Motor neuron (in vitro differentiated cells): ENCODE measurements around the gene SELENOS. TPM values are rescaled to one million over a fixed set of nuclear protein-coding genes. Genes with fewer than 3 reads are reported as not detected.
A peak's percentile ranks its signal among the peaks of the same experiment; 100 is the strongest.

Source experiments
- ATAC-seq, 8 experiments: fragments of 200-7000 bp; cut with Tn5 transposase; replicated peaks in 6 of 8; 2 replicates each; pipeline ENCODE4 v1.8.0; 2021; ENCODE audit warnings: mild to moderate bottlenecking in 8 of 8, moderate library complexity in 8 of 8
- H3K27ac ChIP-seq, 2 donors: fragments of 250-450 bp; sonication (Bioruptor Pico); 2 replicates each; pipeline ENCODE4 v1.9.0; 2021; ENCODE audit warnings: antibody characterized with exemption in 2 of 2, mild to moderate bottlenecking in 2 of 2, moderate library complexity in 1 of 2
- H3K4me1 ChIP-seq, 2 donors: fragments of 250-450 bp; sonication (Bioruptor Pico); replicated peaks in 1 of 2; 2 replicates each; pipeline ENCODE4 v1.6.1; 2021; ENCODE audit warnings: antibody characterized with exemption in 2 of 2, mild to moderate bottlenecking in 2 of 2, moderate library complexity in 1 of 2
- H3K4me3 ChIP-seq, 5 donors: fragments of 250-450 bp; sonication (Bioruptor Pico); 2 replicates each; pipeline ENCODE4 v1.9.0; 2021; ENCODE audit warnings: antibody characterized with exemption in 5 of 5, mild to moderate bottlenecking in 5 of 5, moderate library complexity in 4 of 5
- WGBS, 10 experiments: fragments of 450-650 bp; shearing (Covaris generic); methylation state at CpG; one replicate each; pipeline ENCODE4 v1.0.0; 2022; 5-methylcytosine and 5-hydroxymethylcytosine counted together
- in situ Hi-C, 9 experiments: fragments of 400-800 bp; cut with MboI; loops; one replicate each; pipeline ENCODE4 v1.15.0; 2021; ENCODE audit warnings: low sequenced_read_pairs in 9 of 9, low pct_unique_long_range_greater_than_20kb in 2 of 9; ENCODE audit not compliant: unreplicated experiment in 9 of 9
- total RNA-seq, 8 experiments: library from RNA; unstranded; fragments of 300-600 nt; gene quantifications; 2 replicates each; pipeline versions ENCODE4 v1.2.3 to v1.2.4, GENCODE V29; 2022

Gene SELENOS
- total RNA-seq, 8 experiments from 2014 or later = 35.6 to 101 (median 60.3) TPM

DNA sequence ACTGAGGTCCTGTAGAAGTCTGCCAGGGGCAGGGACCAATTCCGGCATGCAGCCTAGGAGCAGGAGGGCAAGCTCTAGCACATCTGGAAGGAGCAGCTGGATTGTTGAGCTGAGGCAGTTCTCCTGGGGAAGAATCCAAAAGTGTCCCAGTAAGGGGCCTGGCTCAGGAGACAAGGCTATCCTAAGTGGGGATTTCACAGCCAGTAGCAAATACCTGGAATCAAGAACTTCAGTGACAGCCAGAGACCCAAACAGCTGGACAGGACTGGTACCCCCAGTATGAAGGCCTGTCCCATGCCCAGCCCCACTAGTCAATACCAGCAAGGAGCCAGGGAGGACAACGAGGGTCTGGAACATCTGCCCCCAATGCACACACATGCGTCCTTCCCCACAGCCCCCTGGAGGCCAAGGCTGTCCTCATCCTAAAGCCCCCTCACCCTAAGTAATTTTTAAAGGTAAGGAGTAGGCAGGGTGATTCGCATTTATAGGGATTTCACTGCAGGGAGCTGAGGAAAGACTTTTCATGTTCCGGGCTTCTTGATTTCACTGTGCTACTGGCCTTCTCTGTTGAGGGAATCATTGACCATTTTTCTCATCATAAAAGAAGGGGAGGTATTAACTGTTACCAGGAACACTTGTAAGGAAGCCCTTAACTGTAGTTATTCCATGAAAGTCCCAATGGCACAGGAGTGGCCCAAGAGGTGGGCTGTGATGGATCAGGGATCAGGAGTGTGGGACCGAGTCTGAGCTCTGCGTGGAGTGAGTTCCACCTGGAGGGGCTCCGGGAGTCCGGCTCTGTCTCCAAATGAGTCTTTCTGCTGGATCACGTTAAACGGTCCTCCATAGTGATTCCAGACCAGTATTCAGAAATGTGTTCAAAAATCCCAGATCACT is 22.9 kb downstream of the SELENOS start:
- peaks cover 16 to 17% of the 10 kb centered on the region in 2 donors for H3K4me1 ChIP-seq
- no peak overlapping the region for H3K27ac ChIP-seq
- in situ Hi-C loops = loop anchor here (5.0 to 25.0 kb wide), 9 partner anchors 160 to 642 kb away; partner anchors contain the start of genes ASB7 (in 3 of the 9) and LINS1 (in 3 of the 9)
- 53 to 93% (median 84%) methylated on average over 2 to 6 of the region's 11 CpGs; no CpG with 5 or more reads in 3 of the 10 experiments for WGBS, 10 experiments
- H3K4me3 ChIP-seq = no peak overlapping the region
- no peak for ATAC-seq

DNA sequence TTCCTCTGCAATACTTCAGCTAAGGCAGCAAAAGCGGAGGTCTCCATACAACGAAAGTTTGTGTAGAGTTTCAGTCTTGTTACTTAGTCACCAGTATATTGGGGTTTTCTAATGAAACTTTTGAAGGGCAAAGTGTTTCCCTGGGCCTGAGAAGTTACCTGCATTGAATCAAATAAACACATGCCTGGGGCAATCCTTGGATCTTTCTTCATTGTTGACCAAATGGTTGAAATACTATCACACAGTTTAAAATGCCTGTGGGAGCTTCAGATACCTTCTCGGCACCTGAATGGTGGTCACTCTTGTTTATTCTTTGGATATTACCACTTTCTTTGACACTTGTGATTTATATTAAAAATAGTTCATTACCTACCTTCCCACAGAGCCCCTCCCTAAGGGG is 24.4 kb downstream of the SELENOS start:
- H3K27ac ChIP-seq = no peak overlapping the region

DNA sequence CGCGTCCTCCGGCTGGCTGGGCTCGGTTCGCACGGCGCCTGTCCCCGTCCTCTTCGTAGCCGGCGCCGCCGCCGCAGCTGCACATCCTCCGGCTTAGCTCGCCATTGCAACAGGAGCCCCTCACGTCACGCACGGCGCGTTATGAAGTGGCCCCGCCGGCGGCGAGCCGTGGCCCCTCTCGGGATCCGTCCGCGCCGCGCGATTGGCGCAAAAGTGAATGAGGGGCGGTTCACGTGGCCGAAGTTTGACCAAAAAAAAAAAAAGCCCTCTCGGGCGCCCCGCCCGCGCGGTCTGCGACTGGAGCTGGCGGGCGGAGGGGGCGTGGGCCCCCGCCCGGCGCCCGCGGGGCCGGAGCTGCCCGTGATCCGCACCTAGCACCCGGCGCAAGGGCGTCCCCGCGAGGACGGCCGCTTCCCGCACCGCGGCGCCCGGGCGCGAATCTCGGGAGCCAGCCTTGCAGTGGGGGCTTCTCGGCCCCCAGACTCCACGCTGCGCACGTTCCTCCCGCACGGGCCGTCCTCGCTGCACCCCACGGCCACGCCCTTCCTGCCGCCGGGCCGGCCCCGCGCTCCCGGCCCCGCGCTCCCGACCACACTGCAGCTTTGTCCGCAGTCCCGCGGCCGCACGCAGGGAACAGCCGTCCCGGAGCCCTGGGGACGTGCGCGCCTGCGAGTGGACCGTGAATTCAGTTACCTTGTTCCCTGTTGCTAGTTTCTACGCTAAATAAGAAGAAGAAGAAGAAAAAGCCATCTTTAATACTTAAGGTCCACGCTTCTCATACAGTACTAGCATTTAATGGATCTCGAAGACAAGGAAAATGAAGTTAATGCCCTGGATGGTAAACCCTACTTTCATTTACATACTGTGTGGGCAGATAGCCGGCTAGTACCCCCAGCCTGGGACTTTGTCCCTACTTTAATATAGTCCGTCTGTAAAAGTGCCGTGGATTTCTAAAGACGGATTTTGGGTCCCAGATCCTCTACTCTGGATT is 25.2 kb downstream of the SELENOS start, which contains the start of gene CHSY1:
Gene CHSY1, minus strand, starts transcription at position 219 of the 991 bp plus-strand sequence. CDS start 592 bp downstream, outside the sequence.
- ATAC-seq = peak; percentile 71 to 87 (median 84)
- H3K4me1 ChIP-seq = peaks cover 20 to 30% of the 10 kb centered on the region in 2 donors
- in situ Hi-C loops = loop anchor here (10.0 to 25.0 kb wide), 6 partner anchors 157 to 640 kb away; partner anchors contain the start of genes ASB7 (in 3 of the 9) and LINS1 (in 3 of the 9)
- H3K4me3 ChIP-seq = peak within 1 kb of the TSS; percentile 87 to 100 (median 89)
- 0 to 40% (median 3%) methylated on average over 1 to 25 of the region's 108 CpGs for WGBS, 10 experiments
- H3K27ac ChIP-seq = peak within 1 kb of the TSS; percentile 84 to 85

More for the DNA sequence above, 24.4 kb downstream of the SELENOS start:
- in situ Hi-C loops = loop anchor here (10.0 to 25.0 kb wide), 6 partner anchors 158 to 641 kb away; partner anchors contain the start of genes ASB7 (in 3 of the 9) and LINS1 (in 3 of the 9)
- WGBS, 10 experiments = 20 to 76% (median 38%) methylated on average over 1 to 3 of the region's 3 CpGs; no CpG with 5 or more reads in 3 of the 10 experiments
- H3K4me1 ChIP-seq = peaks cover 20 to 28% of the 10 kb centered on the region in 2 donors
- peak overlapping the region; percentile 87 to 100 (median 89) for H3K4me3 ChIP-seq
- ATAC-seq = no peak

DNA sequence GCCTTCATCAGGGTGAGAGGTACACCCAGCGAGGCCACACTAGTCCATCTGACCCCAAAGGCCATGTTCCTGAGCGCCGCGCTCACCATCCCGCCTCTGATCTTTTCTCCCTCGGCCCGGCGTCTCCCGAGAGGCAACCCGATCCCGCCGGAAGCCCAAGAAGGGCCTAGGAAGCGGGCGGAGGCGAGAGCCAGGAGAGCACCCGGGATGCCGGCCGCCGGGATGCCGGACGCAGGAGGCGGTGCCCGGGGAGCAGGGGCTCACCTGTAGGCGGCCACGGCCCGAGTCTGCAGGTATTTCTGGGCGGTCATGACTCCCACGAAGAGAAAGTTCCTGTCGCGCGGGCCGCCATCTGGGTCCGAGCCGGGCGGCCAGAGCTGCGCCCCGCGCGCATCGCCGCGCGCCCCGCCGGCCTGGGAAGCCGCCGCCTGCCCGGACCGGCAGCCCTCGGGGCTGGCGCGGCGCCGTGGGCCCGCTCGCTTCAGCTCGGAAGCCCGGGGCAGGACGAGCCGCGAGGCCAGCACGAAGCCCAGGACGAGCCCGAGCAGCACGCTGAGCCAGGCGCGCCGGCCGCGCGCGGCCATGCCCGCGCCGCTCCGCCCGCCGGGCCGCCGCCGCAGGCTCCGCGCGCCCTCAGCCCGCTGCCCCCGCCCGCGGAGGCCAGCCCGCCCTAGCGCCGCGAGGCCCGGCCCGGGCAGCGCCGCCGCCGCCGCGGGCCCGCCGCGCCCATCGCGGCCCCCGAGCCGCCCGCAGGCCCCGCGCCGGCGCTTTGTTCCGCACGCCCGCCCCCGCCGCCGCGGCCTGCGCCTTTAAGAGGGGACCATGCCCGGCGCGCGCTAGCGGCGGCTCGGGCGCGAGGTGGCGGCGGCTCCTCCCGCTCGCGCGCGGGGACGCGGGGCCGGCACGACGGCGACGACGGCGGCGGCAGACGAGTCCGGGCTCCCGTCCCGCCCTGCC is 26.1 kb downstream of the SELENOS start:
- peak overlapping the region; percentile 87 to 100 (median 89) for H3K4me3 ChIP-seq
- in situ Hi-C loops = loop anchor here (10.0 to 25.0 kb wide), 6 partner anchors 156 to 639 kb away; partner anchors contain the start of genes ASB7 (in 3 of the 9) and LINS1 (in 3 of the 9)
- H3K27ac ChIP-seq = peak overlapping the region; percentile 84 to 85
- peaks cover 22 to 33% of the 10 kb centered on the region in 2 donors for H3K4me1 ChIP-seq
- ATAC-seq = peak; percentile 42 to 70 (median 60)
- WGBS, 10 experiments = 0 to 2% (median 0%) methylated on average over 1 to 8 of the region's 150 CpGs; no CpG with 5 or more reads in 4 of the 10 experiments

DNA sequence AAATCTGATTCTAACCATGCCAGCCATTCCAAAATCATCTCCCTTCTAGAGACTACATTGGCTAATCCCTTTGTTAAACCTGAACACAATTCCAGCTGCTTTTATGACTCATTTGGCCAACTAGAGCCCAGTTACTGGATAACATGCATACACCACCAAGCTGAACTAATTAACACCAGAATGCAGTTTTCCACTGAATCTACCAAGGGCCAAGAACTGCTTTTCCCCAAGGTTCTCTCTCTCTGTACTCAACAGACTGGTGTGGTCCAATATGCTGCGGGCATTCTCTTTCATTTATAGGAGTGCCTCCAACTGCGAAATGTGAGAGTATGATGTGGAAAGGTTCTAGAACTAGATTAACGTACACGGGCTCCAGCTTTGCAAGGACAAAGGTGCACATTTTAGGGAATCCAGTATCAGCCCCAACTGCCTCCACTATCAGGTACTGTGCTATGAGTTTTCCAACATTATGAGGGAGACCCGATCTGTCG is 26.9 kb downstream of the SELENOS start:
- peak in 3 of 8 experiments; percentile 1 to 3 (median 1) for ATAC-seq
- WGBS, 10 experiments = 0 to 7% (median 0%) methylated on average over 2 to 6 of the region's 6 CpGs; no CpG with 5 or more reads in 3 of the 10 experiments
- in situ Hi-C loops = loop anchor here (10.0 to 25.0 kb wide), 6 partner anchors 156 to 638 kb away; partner anchors contain the start of genes ASB7 (in 3 of the 9) and LINS1 (in 3 of the 9)
- Histone ChIP-seq H3K4me1 (peaks cover 18 to 30% of the 10 kb centered on the region in 2 donors), H3K4me3 (peak overlapping the region; percentile 87 to 100 (median 89)), H3K27ac (peak overlapping the region in 1 of 2 donors; percentile 85)

DNA sequence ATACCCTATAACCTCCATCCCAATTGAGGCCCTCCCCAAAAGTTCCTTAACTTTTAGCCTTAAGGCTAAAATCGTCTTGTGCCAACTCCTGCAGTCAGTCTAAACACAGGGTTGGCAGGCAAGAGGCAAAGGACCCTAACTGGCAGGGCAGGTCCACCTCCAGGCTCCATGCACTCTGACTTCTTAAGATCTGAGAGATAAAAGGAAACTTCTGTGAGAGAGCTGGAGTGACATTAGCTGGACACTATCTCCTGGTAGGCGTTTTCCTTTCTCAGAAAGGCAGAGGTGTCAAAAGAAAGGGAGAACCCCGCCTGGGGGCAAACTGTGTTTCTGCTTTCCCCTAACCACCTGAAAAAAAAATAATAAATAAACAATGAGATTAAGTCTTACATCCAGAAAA is 29.0 kb downstream of the SELENOS start:
- Histone ChIP-seq H3K27ac (no peak overlapping the region), H3K4me3 (no peak overlapping the region), H3K4me1 (peaks cover 23 to 32% of the 10 kb centered on the region in 2 donors)
- in situ Hi-C loops = no loop called here
- WGBS, 10 experiments = 77 to 96% (median 92%) methylated on average over 2 to 3 of the region's 3 CpGs; no CpG with 5 or more reads in 2 of the 10 experiments
- no peak for ATAC-seq

DNA sequence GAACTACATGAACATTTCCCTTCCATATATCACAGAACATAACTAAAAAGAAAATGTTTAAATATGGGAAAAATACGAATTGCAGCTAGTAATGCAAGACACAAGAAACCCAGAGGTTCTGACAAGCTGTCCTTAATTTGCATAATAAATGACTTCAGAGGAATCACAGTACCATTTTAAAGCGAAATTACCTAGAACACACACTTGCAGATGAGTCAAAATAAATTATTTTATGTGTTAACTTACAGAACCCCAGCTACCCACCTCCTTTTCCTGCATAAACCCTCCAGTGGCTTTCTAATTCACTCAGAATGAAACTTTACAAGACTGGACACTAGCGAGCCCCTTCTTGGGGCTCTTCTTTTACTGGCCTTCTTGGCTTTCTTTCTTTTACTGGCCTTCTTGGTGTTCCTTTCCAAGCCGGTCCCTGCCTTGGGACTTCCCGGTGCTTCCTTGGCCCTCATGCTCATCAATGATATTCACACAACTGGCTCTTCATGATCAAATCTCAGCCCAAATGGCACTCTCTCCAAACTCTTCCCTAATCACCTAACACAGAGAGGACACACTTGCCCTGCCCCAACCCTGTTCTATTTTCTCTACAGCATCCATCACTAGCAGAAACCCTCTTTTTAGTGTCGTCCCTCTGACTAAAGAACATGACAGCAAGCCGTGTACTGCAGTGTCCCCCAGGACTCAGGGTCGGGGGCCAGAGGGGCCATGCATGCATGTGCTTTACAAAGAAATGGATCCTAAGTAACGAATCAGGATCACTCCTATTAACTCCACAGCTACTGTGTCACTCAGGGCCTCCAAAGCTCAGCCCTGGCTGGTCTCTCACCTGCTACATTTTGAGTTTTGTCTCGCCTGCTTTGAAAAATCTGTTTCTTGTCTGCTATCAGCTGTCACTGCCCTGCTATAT is 30.2 kb downstream of the SELENOS start:
- Histone ChIP-seq H3K27ac (no peak overlapping the region), H3K4me3 (no peak overlapping the region), H3K4me1 (peaks cover 23 to 27% of the 10 kb centered on the region in 2 donors)
- 27 to 100% (median 70%) methylated on average over 1 to 8 of the region's 10 CpGs for WGBS, 10 experiments
- in situ Hi-C loops = no loop called here
- ATAC-seq = no peak

DNA sequence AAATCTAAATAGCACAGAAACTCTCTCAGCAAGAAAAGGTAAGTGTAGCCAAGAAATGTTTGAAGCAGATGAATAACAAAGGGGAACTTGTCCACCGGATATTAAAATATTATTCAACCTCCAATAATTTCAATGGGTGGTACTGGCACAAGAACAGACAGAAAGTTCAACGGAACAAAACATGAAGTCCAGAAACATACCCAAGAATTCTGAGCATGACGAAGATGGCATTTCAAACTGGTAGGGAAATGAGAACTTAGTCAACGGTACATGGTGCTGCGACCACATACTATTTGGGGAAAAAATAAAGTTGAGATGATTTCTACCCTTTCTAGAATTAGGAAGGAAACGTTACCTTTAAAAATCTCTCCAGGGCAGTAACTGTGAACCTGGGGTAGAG is 30.9 kb downstream of the SELENOS start:
- WGBS, 10 experiments = 19 to 100% (median 91%) methylated on average over 1 to 6 of the region's 6 CpGs
- ATAC-seq = no peak
- in situ Hi-C loops = no loop called here
- no peak overlapping the region for H3K27ac ChIP-seq
- peaks cover 23 to 27% of the 10 kb centered on the region in 2 donors for H3K4me1 ChIP-seq
- no peak overlapping the region for H3K4me3 ChIP-seq

DNA sequence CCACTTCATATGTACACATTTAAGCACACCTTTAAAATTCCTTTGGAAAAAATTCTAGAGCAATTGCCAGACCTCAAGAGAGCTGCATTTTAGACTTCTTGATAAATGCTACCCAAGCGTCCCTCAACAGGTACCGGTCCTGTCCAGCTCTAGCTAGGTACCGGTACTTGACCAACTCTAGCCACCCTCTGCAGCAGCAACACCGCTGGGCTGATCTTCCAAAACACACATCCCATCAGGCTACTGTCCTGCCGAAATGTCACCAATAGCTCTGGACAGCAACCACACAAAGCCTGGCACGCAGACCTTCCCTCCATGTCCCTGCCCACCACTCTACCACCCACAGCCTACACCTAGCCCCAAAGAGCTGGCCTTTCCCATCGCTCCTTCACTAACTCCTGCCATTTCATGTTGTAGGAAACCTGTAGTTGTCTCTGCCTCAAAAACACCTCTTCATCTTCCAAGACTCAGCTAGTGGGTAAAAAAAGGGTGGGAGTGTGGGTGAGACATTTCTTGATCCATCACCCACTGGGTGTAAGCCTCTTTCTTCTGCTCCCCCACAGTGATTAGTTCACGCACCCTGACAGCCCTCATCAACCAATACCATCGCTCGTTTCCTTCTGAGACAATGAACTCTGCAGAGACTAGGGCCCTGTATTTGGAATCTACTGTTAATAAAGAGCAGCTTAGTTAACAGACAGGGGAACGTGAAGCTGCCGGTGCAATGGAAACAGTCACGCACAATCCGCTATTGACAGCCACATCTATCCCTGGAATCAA is 32.2 kb downstream of the SELENOS start:
- peaks cover 26 to 32% of the 10 kb centered on the region in 2 donors for H3K4me1 ChIP-seq
- 92 to 100% (median 99%) methylated on average over 2 to 14 of the region's 14 CpGs; no CpG with 5 or more reads in 2 of the 10 experiments for WGBS, 10 experiments
- H3K27ac ChIP-seq = no peak overlapping the region
- H3K4me3 ChIP-seq = no peak overlapping the region
- in situ Hi-C loops = no loop called here
- no peak for ATAC-seq
